GOT3 (cell line): ENCODE results near the gene TRAPPC1.
A peak's percentile ranks its signal among the peaks of the same experiment; 100 is the strongest.

ENCODE experiments used
- DNase-seq: peaks from one replicate; lab custom pipeline; 2025; ENCODE audit warnings: mixed read lengths; lab: John Stamatoyannopoulos, UW

The TRAPPC1 gene

GRCh38 chr17:7903154-7904103 lies 28.3 kb downstream of the TRAPPC1 start:
- no peak for DNase-seq

- no peak for DNase-seq
Measured at GRCh38 chr17:7897773-7898172, 34.0 kb downstream of the TRAPPC1 start.

DNA sequence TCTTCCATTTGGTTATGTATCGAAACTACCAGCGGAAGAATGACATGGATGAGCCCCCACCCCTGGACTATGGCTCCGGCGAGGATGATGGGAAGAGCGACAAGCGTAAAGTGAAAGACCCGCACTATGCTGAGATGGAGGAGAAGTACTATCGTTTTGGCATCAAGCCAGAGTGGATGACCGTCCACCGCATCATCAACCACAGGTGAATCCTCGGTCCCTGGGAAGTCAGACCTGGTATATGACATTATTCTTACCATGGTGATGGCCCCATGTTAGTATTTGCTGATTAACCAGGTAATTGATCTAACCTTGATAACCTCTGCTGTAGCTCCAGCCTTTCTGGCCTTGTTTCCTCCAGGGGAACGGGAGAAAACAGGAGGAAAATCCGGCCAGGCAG lies 34.7 kb downstream of the TRAPPC1 start:
- DNase-seq, result no peak

GRCh38 chr17:7894866-7895265 lies 36.9 kb downstream of the TRAPPC1 start:
- DNase-seq, result no peak

- DNase-seq, result no peak
Measured at GRCh38 chr17:7894226-7894625, 37.5 kb downstream of the TRAPPC1 start.

DNA sequence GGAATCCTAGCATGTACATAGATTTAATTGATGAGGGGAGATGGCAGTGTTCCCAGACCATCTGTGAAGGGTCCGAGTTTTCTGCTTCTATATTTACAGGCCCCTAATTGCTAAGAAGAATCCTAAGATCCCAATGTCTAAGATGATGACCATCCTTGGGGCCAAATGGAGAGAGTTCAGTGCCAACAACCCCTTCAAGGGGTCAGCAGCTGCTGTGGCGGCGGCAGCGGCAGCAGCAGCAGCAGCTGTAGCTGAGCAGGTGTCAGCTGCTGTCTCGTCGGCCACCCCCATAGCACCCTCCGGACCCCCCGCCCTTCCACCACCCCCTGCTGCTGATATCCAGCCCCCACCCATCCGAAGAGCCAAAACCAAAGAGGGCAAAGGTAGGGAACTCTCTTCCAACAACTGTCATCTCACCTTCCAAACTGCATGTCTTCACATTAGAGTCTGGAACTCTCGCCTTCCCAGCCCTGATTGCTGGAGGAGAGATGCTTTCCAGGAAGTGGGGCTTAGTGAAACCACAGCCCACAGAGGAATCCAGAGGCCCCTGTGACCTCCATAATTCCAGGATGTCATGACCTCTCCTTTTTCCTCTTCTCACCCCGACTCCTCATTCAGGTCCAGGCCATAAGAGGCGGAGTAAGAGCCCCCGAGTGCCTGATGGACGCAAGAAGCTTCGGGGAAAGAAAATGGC lies 38.4 kb downstream of the TRAPPC1 start:
- DNase-seq, result no peak

DNA sequence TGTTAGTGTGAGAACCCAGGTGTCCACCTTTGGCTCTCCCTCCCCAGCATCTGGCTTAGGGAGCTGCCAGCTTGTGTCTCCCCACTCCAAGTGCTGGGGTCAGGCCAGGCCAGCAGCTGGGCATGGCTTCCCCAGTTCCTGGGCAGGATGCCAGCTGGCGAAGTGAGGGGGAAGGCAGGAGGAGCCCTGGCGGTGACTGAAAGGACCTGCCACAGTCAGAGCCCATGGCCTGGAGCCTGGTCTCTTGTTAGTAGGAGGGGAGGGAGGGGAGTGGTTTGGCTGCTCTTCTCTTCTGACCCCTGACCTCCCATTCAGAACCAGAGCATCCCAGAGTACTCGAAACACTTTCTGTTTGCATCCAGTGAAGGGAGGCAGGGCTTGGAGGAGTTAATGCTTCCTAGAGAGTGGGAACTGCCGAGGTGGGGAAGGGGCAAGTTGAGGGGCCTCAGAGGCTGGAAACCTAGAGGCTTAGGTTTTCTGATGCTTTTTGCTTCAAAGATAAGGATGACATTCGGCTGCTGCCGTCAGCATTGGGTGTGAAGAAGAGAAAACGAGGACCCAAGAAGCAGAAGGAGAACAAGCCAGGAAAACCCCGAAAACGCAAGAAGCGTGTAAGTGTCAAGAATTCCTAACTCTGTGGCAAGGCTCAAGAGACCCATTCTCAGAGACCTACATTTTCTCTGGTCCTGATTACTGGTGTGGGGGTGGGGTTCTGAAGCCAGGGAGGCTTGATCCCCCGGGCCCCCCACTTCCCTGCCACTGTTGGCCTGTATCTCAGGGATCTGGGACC lies 42.4 kb downstream of the TRAPPC1 start:
- no peak for DNase-seq

- DNase-seq, result no peak
Measured at GRCh38 chr17:7888184-7888920, 43.4 kb downstream of the TRAPPC1 start, which contains the start of gene CHD3. CHD3 (plus strand) TSS chr17:7888789; CDS start chr17:7889001, 212 bp downstream.

GRCh38 chr17:7887482-7888183 lies 44.1 kb downstream of the TRAPPC1 start:
- DNase-seq, result peak; percentile 50

GRCh38 chr17:7887038-7887481 lies 44.7 kb downstream of the TRAPPC1 start:
- no peak for DNase-seq

GRCh38 chr17:7886227-7887037 lies 45.3 kb downstream of the TRAPPC1 start:
- DNase-seq, result no peak

DNA sequence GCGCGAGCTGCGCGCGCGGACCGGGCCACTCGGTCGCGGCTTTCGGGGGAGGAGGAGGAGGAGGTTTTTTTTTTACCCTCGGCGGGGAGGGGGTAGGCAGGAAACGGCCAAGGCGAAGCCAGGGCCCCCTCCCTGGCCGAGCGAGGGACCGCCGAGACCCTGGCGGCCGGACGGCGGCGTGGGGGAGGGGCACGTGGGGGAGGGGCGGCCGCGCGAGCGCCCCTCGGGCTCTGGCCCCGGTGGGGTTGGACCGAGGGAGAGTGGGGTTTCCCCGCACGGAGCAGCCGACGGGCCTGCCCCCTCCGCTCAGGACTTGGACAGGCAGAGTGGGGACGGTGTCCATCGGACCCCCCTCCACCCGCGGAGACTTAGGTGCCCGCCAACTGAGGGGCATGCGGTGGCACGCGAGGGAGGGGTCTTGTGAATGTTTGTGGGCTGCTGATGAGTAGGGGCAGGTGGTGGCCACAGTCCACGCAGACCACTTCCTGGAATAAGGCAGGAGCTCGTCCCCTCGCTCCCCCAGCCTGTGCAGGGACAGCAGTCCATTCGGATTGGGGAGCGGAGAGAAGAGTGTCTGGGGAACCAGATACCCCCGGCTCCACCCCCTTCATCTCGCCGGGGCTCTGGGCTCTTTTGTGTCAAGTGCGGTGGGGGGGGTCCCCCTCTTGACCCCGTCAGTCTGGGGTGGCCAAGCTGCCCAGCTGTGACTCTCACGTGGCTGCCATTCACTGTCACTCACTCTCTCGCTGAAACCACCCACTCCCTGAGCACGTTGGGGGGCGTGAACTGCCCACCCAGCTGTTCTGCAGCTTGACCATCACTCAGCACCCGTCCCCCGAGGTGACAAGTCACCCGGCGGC lies 46.1 kb downstream of the TRAPPC1 start:
- DNase-seq, result no peak

- no peak for DNase-seq
Measured at GRCh38 chr17:7884581-7885366, 47.0 kb downstream of the TRAPPC1 start.

GRCh38 chr17:7883781-7884386 lies 47.9 kb downstream of the TRAPPC1 start:
- no peak for DNase-seq

DNA sequence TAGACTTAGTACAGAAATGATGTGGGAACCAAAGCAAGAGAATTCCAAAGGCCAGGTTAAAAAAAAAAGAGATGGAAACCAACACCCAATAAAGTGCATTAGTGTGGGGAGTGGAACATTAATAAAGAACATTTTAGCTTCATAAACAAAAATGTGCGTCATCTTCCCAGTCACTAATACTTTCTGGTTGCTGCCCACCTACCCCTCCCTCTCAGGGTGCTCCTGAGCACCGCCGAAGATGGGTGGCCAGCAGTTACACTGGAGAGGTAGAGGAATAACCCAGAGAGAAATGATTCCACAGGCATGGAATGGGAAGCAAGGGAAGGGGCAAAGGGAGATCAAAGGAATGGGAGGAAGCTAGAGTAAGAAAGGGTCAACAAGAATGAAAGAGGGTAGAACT lies 49.1 kb downstream of the TRAPPC1 start:
- DNase-seq, result no peak

DNA sequence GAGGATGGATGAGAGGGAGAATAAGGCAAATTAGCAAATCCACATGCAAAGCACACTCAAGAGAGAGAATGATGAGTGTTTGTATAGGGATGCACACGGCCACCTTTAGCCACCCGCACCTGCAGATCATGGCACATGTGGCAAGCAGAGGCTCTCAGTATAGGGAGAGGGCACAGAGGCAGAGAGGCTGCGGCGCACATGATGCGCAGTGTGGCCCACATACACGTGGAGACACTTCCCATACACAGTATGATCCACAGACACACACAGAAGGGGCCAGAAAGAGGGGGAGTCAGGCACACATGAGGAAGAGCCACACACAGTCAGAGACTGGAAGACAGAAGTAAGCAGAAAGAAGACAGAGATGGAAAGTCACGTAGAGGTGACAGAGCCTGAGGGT lies 49.7 kb downstream of the TRAPPC1 start:
- DNase-seq, result no peak

DNA sequence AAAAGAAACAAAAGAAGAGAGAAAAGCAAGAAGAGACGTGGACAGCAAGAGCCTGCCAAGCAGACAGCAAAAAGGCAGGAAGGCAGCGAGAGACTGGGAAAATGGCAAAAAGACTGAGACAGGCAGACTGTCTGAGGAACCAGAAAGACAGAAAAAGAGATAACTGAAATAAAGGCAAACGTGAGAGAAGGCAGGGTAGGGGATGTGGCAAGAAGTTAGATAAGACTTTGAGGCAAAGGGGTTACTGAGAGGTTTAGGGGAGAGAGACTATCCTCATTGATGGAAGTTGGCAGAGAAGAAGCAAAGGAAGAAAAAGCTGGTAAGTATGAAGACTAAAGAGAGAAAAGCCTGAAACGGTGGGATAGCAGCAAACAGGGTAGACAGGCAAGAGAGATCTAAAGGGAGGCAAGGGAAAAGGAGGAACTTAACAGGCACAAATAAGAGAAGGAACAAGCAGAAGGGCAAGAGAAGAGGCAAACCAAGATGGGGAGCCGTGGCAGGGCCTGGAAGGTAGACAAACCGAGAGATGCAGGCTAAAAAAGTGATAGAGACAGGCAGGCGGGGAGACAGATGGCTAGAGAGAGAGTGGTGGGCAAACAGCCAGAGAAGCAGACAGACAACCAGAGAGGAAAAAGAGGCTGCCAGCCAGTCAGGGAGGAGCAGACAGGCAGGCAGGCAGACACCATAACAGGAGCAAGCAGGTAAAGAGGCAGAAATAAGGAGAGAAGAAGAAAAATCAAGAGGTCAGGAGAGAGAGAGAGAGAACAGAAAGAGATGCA lies 50.3 kb downstream of the TRAPPC1 start:
- no peak for DNase-seq
